NCI-H128 (cell line): ENCODE results near the gene DAB1.

Experiments used
- DNase-seq: peaks from one replicate; lab custom pipeline; 2025; ENCODE audit not compliant: unreplicated experiment; lab: John Stamatoyannopoulos, UW

Gene DAB1

GRCh38 chr1:57418971-57419370, 4.9 kb downstream of the DAB1 start:
- no peak for DNase-seq

- no peak for DNase-seq
Observed at GRCh38 chr1:57411262-57411661, 12.6 kb downstream of the DAB1 start.

GRCh38 chr1:57410508-57410907, 13.4 kb downstream of the DAB1 start:
- DNase-seq, result no peak

- DNase-seq, result no peak
Observed at GRCh38 chr1:57407928-57408327, 15.9 kb downstream of the DAB1 start.

DNA sequence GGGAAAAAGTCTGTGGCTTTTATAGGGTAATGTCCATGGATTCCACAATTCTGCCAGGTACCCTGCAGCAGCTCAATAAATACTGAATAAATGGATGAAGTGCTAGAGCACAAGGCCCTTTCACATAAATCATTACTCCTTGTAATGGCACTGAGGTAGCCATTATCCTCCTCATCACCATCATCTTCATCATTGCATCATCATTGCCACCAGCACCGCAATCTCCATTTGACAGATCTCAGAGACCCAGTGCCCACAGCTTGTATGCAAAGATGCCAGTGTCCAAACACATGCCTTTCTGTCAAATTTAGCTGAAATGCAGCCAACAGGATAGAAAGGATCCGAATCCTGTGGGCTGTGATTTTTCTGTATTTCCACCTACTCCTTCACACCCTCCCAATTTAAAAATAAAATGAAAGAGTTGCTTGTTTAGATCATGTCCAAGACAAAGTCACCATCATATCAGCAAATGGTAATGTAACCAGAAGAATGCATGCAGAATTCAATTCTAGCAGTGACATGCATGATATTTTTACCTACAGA, 17.4 kb downstream of the DAB1 start:
- DNase-seq, result no peak

DNA sequence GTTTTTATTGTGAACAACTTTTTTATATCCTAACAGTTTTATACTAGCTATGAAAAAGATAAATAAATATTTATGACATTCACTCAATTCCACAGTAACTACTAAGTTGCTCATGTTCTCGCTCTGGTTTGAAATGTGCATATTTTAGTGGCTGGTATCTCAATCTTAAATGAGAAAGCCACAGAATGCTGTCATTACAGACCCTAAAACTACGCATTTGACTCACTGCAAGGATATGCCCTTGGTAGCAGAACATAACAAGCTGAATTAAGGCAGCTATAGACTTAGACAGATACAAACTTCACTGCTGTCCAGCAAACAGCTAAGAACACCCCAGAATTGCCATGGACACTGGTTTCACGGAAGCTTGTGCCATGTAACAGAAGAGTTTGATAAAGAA, 19.0 kb downstream of the DAB1 start:
- DNase-seq, result no peak

- no peak for DNase-seq
Observed at GRCh38 chr1:57403201-57403600, 20.7 kb downstream of the DAB1 start.

GRCh38 chr1:57401671-57402070, 22.2 kb downstream of the DAB1 start:
- no peak for DNase-seq

DNA sequence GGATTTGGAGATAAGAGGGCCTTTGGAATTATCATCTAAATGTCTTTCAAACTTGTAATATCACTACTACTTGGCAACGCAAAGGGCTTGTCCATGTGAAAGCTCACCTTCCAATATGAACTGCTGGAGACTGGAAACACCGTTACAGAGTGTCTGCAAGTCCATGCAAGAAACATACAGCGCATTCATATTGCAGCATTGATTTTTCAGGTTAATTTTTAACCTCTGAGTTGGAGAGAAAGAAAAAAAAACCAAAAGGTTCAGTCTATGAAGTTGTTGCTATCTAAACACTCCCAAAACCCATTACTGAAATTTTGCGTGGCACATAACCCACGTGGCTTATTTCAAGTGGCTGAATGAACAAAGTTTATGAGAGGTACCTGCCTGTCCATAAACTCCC, 23.8 kb downstream of the DAB1 start:
- DNase-seq, result no peak

GRCh38 chr1:57393058-57393584, 30.7 kb downstream of the DAB1 start:
- no peak for DNase-seq

DNA sequence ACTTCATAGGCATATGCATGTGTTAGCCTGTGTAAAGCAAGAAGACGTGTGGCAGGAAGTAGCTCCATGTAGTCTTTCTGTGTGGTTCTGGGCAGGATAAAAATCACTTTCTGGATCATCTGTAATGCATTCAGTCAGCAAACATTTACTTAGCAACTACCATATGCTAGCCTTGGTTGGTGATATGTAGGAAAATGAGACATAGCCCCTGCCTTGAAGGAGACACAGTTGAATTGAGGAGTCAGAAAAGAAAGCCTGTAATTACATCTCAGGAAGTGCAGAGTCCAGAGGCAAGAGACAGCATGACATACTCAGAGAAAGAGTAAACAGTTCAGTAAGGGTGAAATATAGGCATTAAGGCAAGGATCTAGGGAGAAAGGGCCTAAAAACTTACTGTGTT, 38.5 kb downstream of the DAB1 start:
- no peak for DNase-seq

GRCh38 chr1:57384901-57385300, 39.0 kb downstream of the DAB1 start:
- DNase-seq, result no peak

DNA sequence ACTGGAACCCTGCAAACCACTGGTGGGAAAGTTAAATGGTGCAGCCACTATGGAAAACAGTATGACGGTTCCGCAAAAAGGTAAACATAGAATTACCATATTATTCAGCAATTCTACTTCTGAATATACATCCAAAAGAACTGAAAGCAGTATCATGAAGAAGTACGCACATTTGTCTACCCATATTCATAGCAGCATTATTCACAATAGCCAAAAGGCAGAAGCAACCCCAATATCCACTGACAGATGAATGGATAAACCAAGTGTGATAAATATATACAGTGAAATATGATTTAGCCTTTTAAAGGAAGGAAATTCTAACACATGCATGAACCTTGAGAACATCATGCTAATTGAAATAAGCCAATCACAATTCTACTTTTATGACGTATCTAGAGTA, 39.6 kb downstream of the DAB1 start:
- no peak for DNase-seq

GRCh38 chr1:57381871-57382270, 42.0 kb downstream of the DAB1 start:
- no peak for DNase-seq

DNA sequence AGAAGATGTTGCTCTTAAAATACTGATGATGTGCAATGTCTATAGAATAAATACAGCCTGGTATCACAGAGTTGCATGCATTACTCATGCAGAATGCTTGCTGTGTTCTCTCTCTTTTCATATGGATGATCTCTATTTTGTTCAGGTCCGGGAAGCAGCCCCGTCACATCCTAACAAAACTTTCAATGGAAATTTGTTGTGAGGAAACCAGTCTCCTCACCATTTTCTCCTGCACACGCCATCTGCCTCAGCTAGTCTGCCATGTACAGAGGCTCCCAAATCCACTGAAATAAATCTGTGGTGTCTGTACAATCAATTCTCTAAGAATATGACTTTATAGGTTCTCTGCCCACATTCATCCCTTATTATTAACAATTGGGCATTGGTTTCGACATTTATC, 42.4 kb downstream of the DAB1 start:
- DNase-seq, result no peak

DNA sequence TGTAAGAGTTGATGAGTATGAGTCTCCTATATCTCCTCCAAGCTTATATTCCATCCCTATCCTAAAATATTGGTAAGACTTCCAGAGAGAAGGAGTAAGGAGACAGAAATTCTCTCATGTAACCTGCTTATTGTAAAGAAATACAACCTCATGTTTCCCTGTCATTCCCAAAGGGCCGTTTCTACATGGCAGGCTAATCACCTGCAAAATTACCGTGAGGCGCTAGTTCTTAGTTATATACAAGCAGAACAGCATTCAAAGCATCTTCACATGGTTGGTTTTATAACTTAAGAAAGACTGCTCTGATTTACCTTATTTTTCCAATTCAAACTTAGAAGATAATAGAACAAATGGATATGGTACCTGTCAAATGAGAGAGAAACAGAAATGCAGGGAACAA, 42.9 kb downstream of the DAB1 start:
- no peak for DNase-seq

DNA sequence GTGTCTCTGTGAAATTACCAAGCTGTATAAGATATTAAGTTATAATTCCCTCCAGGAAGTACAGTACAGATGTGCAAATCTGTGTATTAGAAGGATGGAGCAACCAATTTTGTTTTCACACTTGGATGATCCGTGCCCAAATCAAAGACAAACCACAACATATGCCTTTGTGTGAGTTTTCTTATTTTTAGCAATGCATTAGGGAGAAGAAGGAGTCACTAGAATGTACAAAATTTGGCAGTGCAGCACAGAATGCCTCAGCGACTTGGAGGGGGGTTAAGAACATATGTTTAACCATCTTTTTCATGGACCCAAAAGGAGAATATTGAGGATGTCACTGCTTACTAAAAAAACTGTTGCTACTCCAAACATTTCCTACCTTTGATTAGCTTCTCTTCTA, 45.3 kb downstream of the DAB1 start:
- no peak for DNase-seq

- no peak for DNase-seq
Observed at GRCh38 chr1:57377339-57378139, 46.3 kb downstream of the DAB1 start.

DNA sequence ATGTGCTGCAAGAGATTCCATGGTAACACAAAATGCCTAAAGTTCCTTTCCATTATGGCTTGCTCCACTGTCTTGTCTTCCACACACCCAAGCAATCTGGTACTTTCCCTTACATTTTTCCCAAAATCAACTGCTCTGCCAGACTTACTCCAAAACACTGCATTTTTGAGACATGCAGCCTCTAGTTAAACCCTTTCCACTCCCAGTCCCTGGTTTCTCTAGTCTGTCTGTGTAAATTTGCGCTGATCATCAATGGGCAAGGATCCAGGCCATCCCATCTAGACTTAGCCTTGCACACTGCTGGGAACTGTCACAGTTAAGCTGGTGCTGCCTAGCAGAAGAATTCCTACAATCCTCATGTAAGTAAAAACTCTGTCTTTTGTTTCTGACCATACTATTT, 47.8 kb downstream of the DAB1 start:
- DNase-seq, result no peak

DNA sequence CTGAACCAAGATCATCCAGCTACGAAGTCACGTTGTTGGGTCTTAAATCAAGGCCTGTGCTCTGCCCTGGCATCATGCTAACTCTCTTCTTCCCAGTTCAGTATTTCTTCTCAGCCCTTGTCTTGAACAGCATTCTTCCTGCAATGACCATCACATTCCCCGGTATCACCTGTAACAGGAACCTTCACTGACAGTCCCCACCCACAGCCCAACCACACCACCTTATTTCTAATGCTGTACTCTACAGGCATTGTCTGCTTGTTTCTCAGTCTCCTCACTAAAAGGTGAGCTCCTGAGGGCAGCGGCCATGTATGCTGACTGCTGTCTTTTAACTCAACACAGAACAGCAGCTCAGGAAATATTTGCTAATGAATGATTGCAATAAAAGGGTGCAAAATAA, 54.0 kb downstream of the DAB1 start:
- DNase-seq, result no peak

GRCh38 chr1:57367945-57368344, 55.9 kb downstream of the DAB1 start:
- DNase-seq, result no peak

DNA sequence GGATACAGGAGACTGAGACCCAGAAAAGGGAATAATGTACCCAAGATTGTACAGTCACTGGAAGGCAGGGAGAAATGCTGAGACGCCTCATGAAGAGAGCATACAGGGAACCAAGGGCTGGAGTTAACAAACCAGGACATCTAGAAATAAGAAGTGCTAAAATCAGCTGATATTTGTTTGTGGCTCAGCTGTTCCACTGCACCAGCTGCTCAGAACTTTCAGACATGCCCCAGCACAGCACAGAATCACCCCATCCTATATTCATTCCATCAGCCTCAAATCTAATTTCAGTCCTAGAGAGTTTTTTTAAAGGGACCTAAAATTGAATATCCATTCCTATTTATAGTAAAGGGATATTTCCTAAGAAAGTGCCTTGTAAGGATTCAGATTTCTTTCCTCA, 60.2 kb downstream of the DAB1 start:
- DNase-seq, result no peak

- no peak for DNase-seq
Observed at GRCh38 chr1:57363165-57363564, 60.7 kb downstream of the DAB1 start.
